Coronary artery (tissue), 2 donors: ENCODE results near the gene RSBN1L.
A peak's percentile ranks its signal among the peaks of the same experiment; 100 is the strongest.

Experiments
- DNase-seq: peaks from one replicate; pipeline ENCODE4 v3.0.0-alpha.2; 2017; ENCODE audit warnings: low spot score
- H3K27ac ChIP-seq, 2 donors: fragments of 200-600 bp; sonication (generic); one replicate each; pipeline ENCODE4 v1.5.1; 2016 to 2019
- H3K4me3 ChIP-seq: fragments of 200-600 bp; sonication (generic); 2 replicates; pipeline ENCODE4 v1.5.1; 2016; ENCODE audit warnings: mild to moderate bottlenecking, moderate library complexity
- TF ChIP-seq, protein P1 (sequence below): fragments of 200-600 bp; sonication (generic); IDR thresholded peaks from one replicate; pipeline ENCODE4 v1.5.1; 2019; ENCODE audit warnings: antibody characterized with exemption

The RSBN1L gene

GRCh38 chr7:77687747-77688144 lies 8.5 kb upstream of the RSBN1L start:
- H3K27ac ChIP-seq, result no peak overlapping the region
- no peak for DNase-seq
- no peak overlapping the region for H3K4me3 ChIP-seq
- TF ChIP-seq, protein P1, sequence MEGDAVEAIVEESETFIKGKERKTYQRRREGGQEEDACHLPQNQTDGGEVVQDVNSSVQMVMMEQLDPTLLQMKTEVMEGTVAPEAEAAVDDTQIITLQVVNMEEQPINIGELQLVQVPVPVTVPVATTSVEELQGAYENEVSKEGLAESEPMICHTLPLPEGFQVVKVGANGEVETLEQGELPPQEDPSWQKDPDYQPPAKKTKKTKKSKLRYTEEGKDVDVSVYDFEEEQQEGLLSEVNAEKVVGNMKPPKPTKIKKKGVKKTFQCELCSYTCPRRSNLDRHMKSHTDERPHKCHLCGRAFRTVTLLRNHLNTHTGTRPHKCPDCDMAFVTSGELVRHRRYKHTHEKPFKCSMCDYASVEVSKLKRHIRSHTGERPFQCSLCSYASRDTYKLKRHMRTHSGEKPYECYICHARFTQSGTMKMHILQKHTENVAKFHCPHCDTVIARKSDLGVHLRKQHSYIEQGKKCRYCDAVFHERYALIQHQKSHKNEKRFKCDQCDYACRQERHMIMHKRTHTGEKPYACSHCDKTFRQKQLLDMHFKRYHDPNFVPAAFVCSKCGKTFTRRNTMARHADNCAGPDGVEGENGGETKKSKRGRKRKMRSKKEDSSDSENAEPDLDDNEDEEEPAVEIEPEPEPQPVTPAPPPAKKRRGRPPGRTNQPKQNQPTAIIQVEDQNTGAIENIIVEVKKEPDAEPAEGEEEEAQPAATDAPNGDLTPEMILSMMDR, result no peak

GRCh38 chr7:77690289-77690688 lies 6.0 kb upstream of the RSBN1L start:
- DNase-seq, result no peak
- H3K27ac ChIP-seq, result no peak overlapping the region
- H3K4me3 ChIP-seq, result no peak overlapping the region
- TF ChIP-seq, protein P1, result no peak

DNA sequence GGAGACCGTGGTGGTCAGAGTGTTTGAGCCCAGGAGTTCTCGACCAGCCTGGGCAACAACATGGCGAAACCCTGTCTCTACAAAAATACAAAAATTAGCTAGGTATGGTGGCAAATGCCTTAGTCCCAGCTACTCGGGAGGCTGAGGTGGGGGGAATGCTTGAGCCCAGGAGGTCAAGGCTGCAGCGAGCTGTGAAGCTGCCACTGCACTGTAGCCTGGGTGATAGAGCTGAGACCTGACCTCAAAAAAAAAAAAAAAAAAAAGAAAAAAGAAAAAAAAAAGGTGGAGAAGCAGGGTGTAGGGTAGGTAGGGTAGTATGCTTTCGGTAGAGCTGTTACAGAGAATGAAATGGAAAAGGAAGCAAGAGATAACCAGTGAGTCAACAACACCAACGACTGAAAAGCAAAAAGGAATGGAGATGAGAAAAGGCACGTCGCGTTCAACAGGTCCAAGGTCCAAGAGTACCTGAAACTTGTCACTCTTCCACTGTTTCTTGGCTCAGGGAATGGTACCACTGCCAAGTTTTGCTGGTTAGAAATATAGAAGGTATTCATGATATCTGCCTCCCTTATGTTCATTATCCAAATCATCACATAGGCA lies 4.3 kb upstream of the RSBN1L start:
- TF ChIP-seq, protein P1, result no peak
- H3K27ac ChIP-seq, result no peak overlapping the region
- H3K4me3 ChIP-seq, result no peak overlapping the region
- DNase-seq, result no peak

DNA sequence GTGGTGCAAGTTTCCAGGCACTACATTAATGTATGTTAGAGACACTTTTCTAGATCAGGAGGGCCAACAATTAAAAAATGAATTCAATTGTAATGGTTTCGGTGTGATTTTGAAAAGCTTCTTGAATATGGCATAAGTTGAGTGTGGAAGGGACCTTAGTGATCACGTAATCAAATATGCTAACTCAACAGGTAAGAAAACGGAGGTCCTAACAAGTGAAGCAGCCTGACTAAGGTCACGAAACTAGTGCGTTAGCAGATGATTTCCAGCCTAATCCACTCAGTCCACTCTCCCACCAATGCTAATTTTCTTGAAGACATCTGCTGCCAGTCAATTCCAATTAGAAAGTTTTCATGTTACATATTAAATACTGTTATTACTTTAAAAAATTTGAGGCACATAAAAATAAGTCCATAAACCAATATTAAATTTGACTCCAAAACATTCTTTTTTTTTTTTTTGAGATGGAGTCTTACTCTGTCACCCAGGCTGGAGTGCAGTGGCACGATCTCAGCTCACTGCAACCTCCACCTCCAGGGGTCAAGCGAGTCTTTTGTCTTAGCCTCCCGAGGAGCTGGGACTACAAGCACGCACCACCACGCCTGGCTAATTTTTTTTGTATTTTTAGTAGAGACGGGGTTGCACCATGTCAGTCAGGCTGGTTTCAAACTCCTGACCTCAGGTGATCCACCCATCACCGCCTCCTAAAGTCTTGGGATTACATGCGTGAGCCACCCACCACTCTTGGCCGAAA lies 2.3 kb upstream of the RSBN1L start:
- TF ChIP-seq, protein P1, result no peak
- no peak for DNase-seq
- Histone ChIP-seq H3K27ac (no peak overlapping the region), H3K4me3 (no peak overlapping the region)

GRCh38 chr7:77696643-77697534 lies 630 bp downstream of the RSBN1L start:
- Histone ChIP-seq H3K4me3 (peak overlapping the region; percentile 99), H3K27ac (peak overlapping the region; percentile 95 to 97)
- peak; percentile 79 for DNase-seq
- TF ChIP-seq, protein P1, result no peak

- TF ChIP-seq, protein P1, result no peak
- Histone ChIP-seq H3K4me3 (peak overlapping the region; percentile 99), H3K27ac (peak overlapping the region; percentile 95 to 97)
- DNase-seq, result no peak
Measured at GRCh38 chr7:77697535-77697831, 1.2 kb downstream of the RSBN1L start.
